HepG2 (cell line): ENCODE measurements around the gene CTSA. TPM values are rescaled to one million over a fixed set of nuclear protein-coding genes. Genes with fewer than 3 reads are reported as not detected.

Experiments used
- ATF5 ChIP-seq: sonication (generic); formaldehyde crosslinking; IDR thresholded peaks from 2 replicates; pipeline ENCODE4 v1.4.0; 2020; ENCODE audit warnings: mild to moderate bottlenecking, low read depth, missing genetic modification reagents
- CAMTA2 ChIP-seq: sonication (generic); formaldehyde crosslinking; IDR thresholded peaks from 2 replicates; pipeline ENCODE4 v1.4.0; 2020; ENCODE audit warnings: mild to moderate bottlenecking, missing genetic modification reagents, borderline replicate concordance
- KIAA2018 ChIP-seq: sonication (generic); formaldehyde crosslinking; IDR thresholded peaks from 2 replicates; pipeline ENCODE4 v1.5.0; 2020; ENCODE audit warnings: mild to moderate bottlenecking, missing genetic modification reagents, borderline replicate concordance
- LBX2 ChIP-seq: sonication (generic); formaldehyde crosslinking; IDR thresholded peaks from 2 replicates; pipeline ENCODE4 v1.5.0; 2020; ENCODE audit warnings: missing genetic modification reagents, mild to moderate bottlenecking, borderline replicate concordance
- POLR2A ChIP-seq, 2 experiments: IDR thresholded peaks; 2 replicates each; pipeline ENCODE4 v1.6.1; 2011; ENCODE audit warnings: low read depth in 2 of 2, low read length in 2 of 2, mild to moderate bottlenecking in 1 of 2, moderate library complexity in 1 of 2; ENCODE audit not compliant: insufficient read depth in 1 of 2
- SALL2 ChIP-seq: sonication (generic); formaldehyde crosslinking; IDR thresholded peaks from 2 replicates; pipeline ENCODE4 v1.8.1; 2023; ENCODE audit warnings: mild to moderate bottlenecking, missing genetic modification reagents, inconsistent platforms
- TCF7 ChIP-seq: sonication (generic); IDR thresholded peaks from 2 replicates; pipeline ENCODE4 v1.6.1; 2016; ENCODE audit warnings: antibody characterized with exemption, low read depth
- THYN1 ChIP-seq: sonication (generic); formaldehyde crosslinking; IDR thresholded peaks from 2 replicates; pipeline ENCODE4 v1.8.1; 2023; ENCODE audit warnings: low read depth, mild to moderate bottlenecking, moderate library complexity, missing genetic modification reagents, borderline replicate concordance
- ZBTB14 ChIP-seq: sonication (generic); formaldehyde crosslinking; IDR thresholded peaks from 2 replicates; pipeline ENCODE4 v1.4.0; 2020; ENCODE audit warnings: missing genetic modification reagents
- ZBTB34 ChIP-seq: sonication (generic); formaldehyde crosslinking; IDR thresholded peaks from 2 replicates; pipeline ENCODE4 v1.8.0; 2022; ENCODE audit warnings: mild to moderate bottlenecking, missing genetic modification reagents
- ZNF510 ChIP-seq: sonication (generic); formaldehyde crosslinking; IDR thresholded peaks from 2 replicates; pipeline ENCODE4 v1.4.0; 2020; ENCODE audit warnings: low read depth, mild to moderate bottlenecking, missing genetic modification reagents
- ZNF547 ChIP-seq: sonication (generic); formaldehyde crosslinking; IDR thresholded peaks from 2 replicates; pipeline ENCODE4 v1.5.1; 2020; ENCODE audit warnings: mild to moderate bottlenecking, missing genetic modification reagents
- ZNF614 ChIP-seq: IDR thresholded peaks from 2 replicates; pipeline ENCODE4 v1.6.1; 2018; ENCODE audit warnings: missing biosample characterization, missing genetic modification reagents, inconsistent platforms, borderline replicate concordance
- ZNF710 ChIP-seq: sonication (generic); formaldehyde crosslinking; IDR thresholded peaks from 2 replicates; pipeline ENCODE4 v1.5.0; 2020; ENCODE audit warnings: mild to moderate bottlenecking, missing genetic modification reagents, borderline replicate concordance
- ZNF724P ChIP-seq: sonication (generic); formaldehyde crosslinking; IDR thresholded peaks from 2 replicates; pipeline ENCODE4 v1.8.0; 2022; ENCODE audit warnings: missing genetic modification reagents, borderline replicate concordance
- ZNF766 ChIP-seq: sonication (generic); formaldehyde crosslinking; IDR thresholded peaks from 2 replicates; pipeline ENCODE4 v1.5.0; 2020; ENCODE audit warnings: missing genetic modification reagents, borderline replicate concordance
- polyA plus RNA-seq, 8 experiments: library from polyadenylated mRNA; depleted of rRNA in 3 of 8; stranded (reverse) in 7 of 8; unstranded in 1 of 8; fragments of >200 nt; fragmentation: Illumina TruSeq in 4 of 8; extraction: Trizol in 4 of 8; gene quantifications; 2 replicates each; pipeline versions ENCODE4 v1.2.1 to v1.2.3, GENCODE V29; 2011 to 2016; ENCODE audit warnings: low read depth in 4 of 8, missing spikeins in 1 of 8, mixed read lengths in 1 of 8; ENCODE audit not compliant: insufficient read depth in 1 of 8
- total RNA-seq, 5 experiments: library from RNA; depleted of rRNA; stranded (reverse); fragments of >200 nt; fragmentation: Illumina TruSeq; extraction: Trizol; gene quantifications; 2 replicates each; pipeline ENCODE4 v1.2.3, GENCODE V29; 2016; ENCODE audit warnings: low read depth in 1 of 5

Gene CTSA
- total and polyA plus RNA-seq, 2 of the 13 experiments (the other 11 are each of a cell fraction or from before 2014, with no cell fraction given): 202 to 231 TPM

GRCh38 chr20:45883100-45883469, 8.1 kb upstream of the CTSA start (continued):
- no peak for TF ChIP-seq KIAA2018
- TF ChIP-seq ZNF766 (CRISPR knock-in tag): no peak
- no peak for TF ChIP-seq ZNF614 (CRISPR knock-in tag)
- no peak for TF ChIP-seq ZNF510
- no peak for TF ChIP-seq ZBTB34
- no peak for TF ChIP-seq ATF5
- TF ChIP-seq ZNF710 (CRISPR knock-in tag): no peak
- TF ChIP-seq CAMTA2 (CRISPR knock-in tag): peak; percentile 56; the same call in 1 of the 2 replicates
- TF ChIP-seq TCF7: no peak
- no peak for TF ChIP-seq LBX2 (CRISPR knock-in tag)
- no peak for TF ChIP-seq ZBTB14 (CRISPR knock-in tag)
- no peak for TF ChIP-seq SALL2 (CRISPR knock-in tag)
- peak in 1 of 2 experiments; percentile 49; a peak in 2 of 4 replicates for TF ChIP-seq POLR2A (IDR thresholded peaks at IDR 0.05; ENCODE audit: insufficient read depth in 1 of 2, low read depth in 2 of 2, low read length in 2 of 2)
- TF ChIP-seq ZNF547 (CRISPR knock-in tag): peak; percentile 34; the same call in 1 of the 2 replicates
- no peak for TF ChIP-seq THYN1 (CRISPR knock-in tag)
- TF ChIP-seq ZNF724P (CRISPR knock-in tag): no peak
